Stimulated activated CD8-positive, alpha-beta memory T cell treated with anti-CD3 and anti-CD28 coated beads, Interleukin-15, amount 100 ng/mL, for 1 hour (primary cell): ENCODE results near the gene SOCS3.
"Not testable (repeated sequence)": the region's sequence is repeated elsewhere in the genome, so short reads cannot be mapped to it uniquely, and the experiment has no call there.

Source experiments
- DNase-seq: peaks from one replicate; pipeline ENCODE4 v3.0.0-alpha.2; 2020; ENCODE audit warnings: low read depth

SOCS3 gene

DNA sequence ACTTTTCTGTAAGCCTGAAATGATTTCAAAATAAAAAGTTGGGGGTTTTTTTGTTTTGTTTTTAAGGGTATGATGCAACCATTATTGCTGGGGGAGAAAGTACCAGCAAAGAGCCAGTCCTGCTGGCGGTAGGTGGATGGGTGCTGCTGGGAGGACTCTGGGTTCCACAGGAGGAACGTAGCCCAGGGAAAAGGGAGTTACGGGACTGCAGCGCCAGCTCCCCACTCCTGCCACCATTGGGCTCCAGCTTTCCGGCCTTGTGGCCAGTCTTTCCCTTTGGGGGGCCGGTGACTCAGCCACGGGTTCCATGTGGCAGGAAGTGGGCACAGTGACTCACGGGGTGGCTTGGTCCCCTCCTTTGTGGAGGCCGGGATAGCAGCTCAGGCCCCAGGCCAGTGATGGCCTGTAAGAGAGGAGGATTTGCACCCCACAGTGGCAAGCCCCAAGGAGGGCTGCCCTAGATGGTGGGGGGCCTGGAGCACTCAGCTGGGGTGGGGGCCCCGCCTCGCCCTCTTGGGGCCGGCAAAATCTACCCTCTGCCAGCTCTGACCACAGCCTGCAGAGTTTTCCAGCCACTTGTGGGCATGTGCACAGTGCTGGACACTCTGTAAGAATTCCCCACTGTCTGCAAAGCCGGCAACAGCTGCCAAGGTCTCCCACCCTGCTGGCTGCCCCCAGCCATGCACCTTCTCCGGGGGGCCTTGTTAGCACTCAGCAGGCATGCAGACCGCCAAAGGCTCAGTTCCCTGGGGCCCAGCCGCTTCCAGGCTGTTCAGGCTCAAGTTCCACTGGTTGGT, 30.4 kb downstream of the SOCS3 start:
- DNase-seq = no peak

GRCh38 chr17:78327880-78328279, 32.0 kb downstream of the SOCS3 start:
- DNase-seq = no peak

- DNase-seq = no peak
Observed at GRCh38 chr17:78325076-78325687, 34.7 kb downstream of the SOCS3 start.

- no peak for DNase-seq
Observed at GRCh38 chr17:78324391-78325075, 35.3 kb downstream of the SOCS3 start.

- DNase-seq = no peak
Observed at GRCh38 chr17:78323826-78324390, 36.0 kb downstream of the SOCS3 start.

DNA sequence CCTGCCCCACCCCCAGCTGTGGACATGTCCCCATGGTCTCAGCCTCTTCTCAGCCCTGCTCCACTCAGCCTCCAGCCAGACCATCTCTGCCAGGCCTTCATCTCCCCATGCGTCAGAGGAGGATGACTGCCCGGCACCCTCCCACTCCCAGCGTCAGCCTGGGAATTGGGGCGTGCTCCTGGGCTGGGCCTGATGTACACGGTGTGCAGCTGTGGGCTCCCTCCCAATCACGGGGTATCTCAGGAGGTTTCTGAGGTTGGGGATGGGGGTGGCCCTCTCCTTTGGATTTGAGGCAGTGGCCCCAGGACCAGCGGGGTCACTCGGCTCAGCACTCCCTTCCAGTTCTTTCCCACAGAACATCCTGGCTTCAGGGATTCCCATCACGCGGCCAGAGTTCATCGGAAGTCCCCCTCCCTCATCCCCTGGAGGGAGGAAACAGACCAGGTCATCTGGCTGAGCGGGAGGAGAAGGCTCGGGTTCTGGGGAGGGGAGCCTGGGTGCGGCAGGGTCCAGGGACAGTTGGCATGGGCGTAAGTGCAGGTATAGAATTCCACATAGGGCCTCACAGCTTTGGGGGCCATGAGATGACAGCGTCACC, 36.9 kb downstream of the SOCS3 start:
- no peak for DNase-seq

DNA sequence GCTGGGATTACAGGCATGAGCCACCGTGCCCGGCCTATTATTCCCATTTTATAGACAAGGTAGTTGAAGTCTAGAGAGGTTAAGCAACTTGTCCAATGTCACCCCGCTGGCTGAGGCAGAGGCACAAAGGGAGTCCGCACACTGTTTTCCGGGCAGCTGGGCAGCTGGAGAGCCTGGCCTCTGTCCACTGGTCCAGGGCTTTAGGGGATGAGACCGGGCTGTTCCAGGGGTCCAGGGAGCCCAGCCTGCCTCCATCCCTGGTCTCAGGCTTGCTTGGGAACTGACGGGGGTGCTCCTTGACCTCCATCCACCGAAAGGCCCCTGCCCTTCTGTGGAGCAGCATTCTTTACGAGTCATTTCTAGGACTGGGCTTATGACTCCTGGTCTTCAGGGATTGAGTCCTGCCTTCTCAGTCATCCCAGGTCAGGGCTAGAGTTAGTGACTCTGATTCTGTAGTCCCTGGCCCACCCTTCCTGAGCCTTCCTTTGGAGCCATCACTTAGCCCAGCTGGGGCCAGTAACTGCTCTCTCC, 37.5 kb downstream of the SOCS3 start:
- DNase-seq = no peak

DNA sequence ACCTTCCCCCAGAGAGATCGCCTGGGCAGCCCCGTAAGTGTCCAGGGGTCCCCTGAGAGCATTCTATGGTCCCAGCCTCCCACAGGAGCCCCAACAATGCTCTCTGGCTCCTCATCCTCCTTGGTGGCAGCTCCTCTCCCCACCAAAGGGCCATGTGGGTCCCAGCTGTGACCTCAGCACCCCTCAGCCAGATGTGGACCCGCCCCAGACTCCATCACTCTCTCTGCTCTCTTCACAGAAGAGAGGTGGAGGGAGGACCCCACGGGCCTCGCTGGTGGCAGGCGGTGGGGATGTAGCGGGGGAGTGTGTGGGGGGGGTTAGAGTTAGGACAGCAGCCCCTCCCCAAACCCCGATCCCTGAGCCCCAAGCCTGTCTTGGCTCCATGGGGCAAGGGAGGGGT, 41.0 kb downstream of the SOCS3 start:
- no peak for DNase-seq

- DNase-seq = no peak
Observed at GRCh38 chr17:78318407-78318806, 41.5 kb downstream of the SOCS3 start.

DNA sequence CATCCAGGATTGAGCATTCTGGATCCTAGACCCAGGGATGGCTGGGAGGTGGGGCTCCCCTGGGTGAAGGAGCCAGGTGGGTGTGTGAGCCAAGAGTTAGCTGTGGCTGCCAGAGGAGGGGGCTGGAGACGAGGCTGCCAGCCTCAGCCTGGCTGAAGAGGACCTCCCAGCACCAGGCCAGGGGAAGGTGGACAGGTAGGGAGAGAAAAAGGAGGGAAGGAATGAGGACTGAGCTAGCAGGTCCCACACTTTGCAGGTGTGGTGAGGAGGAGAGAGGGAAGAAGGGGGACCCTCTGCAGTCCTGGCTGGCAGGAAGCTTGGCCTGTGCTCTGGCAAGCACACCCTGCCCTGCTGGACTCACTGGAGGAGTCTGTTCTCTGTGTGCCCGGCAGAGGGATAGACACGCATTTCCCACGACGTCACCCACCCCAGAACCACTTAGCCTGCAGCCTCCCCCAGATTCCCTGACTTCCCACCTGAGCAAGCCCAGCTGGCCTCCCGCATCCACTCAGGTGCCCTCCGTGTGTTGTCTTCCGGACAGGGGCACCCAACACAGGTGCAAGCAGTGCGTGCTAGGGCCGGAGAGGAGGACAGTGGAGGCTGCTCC, 42.0 kb downstream of the SOCS3 start:
- DNase-seq = no peak

DNA sequence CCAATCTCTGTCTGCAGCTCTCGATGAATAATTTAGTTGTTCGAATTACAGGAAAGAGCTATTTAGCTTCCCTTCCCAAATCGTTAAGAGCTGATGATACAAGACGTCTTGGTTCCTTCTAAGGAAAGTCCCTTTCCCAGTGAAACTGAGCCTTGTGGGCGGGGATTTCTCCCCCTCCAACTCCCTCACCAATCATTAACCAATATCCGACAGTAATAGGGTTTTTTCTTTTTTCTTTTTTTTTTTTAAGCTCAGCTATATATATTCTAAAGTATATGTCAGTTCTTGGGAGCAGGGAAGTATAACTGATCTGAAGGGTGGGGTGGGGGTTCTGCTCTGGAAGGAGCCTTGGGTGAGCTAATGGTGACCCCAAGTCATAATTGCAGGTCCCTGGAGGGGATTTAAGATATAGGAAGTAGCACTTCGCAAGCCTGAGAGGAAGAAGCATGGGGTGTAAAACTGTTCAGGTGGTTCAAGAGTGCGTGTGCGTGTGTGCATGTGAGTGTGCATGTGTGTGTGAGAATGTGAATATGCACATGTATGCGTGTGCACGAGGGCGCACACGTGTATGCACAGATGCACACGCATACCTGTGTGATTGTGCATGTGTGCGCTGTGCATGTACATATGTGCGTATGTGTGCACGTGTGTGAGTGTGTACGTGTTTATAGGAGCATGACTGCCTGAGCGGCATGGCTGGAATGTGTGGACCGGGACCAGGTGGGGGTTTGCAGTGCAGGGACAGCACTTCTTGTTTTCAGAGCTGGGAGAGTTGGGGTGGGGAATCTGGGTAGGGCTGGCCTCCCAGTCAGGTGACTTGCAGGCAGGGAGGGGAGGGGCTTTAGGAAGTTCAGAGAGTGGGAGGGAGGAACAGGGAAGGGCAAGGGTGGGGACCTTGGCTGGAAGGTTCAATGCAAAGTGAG, 42.7 kb downstream of the SOCS3 start:
- no peak for DNase-seq

- no peak for DNase-seq
Observed at GRCh38 chr17:78316115-78316866, 43.6 kb downstream of the SOCS3 start.

DNA sequence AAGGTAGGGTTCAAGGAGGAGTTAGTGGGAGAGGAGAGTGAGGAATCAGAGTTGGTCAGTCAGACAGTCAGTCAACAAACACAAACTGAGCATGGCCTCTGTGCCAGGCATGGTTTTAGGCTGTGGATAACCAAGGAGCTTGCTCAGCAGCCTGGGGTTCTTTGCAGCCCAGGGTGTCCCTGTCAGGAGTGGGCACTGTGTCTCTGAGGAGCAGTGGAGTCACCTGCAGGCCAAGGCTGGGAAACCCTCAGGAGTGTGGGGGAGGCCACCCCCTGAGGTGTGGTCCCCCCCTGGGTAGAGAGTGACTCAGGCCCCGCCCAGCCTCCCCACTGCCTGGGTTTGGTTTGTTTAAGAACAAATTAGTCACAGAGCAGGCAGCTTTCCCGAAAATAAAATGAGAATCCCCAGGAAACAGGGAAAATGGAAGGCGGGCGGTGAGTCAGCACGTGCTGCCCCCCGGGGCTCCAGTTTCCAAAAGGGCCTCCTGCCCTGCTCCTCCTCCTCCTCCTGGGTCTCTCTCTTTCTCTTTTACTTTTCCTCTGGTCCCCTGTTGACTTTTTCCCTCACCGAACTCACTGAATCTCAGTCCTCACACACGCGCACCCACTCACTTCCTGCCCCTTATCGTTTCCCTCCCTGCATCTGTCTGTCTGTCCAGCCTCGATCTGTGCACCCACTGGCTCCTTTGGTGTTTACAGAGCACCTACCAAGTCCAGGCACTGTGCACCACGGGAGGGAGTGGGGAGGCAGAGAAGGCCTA, 44.3 kb downstream of the SOCS3 start:
- DNase-seq = no peak

DNA sequence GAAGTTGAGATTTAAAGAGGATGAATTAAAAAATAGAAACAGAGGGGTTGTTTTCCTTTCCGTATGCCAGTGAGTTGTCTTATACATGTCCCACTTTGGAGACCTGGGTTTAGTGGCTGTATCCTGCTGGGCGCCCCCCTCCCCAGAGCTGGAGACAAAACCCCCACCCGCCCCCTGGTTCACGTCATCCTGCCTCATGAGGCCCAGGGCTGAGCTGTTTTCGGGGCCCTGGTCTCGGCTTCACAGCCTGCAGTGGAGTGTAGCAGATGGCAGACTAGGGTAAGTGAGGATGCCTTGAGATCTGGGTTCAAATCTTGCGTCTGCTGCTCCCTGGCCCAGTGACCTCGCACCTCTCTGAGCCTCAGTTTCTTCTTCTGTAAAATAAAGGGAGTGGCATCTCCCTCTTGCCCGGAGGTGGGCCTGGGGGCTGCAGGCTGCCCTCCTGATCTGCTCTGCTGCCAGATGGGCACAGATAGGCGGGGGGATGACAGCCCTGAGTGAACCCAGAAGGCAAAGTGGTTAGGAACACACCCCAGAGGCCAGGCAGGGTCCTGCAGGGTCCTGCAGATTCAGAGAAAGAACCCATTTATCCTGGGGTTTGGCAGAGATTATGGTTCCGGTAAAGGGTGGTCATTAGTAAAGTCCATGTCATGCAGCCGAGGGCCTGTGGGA, 45.1 kb downstream of the SOCS3 start:
- DNase-seq = no peak

DNA sequence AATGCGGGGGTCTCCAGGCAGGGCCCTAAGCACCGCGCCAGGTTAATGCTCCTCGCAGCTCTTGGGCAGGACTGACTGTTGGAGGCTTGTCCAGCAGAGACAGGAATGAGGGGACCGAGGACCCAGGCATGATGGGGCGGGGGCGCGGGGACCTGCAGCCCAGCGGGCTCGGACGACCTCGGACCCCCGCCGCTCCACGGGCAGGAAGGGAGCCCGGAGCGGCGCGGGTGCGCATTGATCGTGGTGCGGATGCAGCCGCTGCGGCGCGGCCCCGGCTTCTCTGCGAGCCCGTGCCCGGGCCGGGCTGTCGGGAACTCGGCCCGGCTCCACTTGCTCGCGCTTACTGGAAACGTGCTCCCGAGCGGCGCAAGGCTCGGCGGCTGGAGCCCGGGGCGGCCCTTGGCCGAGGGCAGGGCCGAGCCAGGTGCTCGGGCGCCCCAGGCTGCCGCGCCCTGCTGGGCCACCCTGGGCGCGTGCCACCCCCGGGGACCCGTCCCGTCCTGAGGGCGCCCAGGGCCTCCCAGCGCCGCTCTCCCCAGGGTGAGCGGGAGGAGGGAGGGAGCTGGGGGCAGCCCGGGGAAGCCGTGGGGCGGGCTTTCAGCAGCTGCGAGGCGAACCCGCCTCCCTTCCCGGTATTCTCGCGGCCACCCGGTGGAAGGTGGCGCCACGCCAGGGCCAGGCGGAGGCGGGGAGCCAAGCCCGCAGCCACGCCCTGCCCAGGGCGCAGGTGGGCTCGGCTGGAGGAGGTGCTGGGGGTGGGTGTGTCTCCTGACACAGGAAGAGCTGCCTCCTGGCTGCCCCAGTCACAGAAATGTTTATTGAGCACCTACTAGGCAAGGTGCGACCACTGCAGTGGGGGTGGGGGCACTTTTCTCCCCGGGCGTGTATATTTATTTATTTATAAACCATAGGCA, 45.9 kb downstream of the SOCS3 start:
- DNase-seq = peak; percentile 46

GRCh38 chr17:78309659-78310255, 50.1 kb downstream of the SOCS3 start:
- not testable (repeated sequence) for DNase-seq
